Raji (cell line): Measurements from ENCODE around the gene TDRD7.

Experiments used
- POLR2A ChIP-seq: IDR thresholded peaks from 2 replicates; pipeline ENCODE4 v1.6.1; 2011; ENCODE audit warnings: low read depth, low read length, control low read depth; ENCODE audit not compliant: insufficient read depth

The TDRD7 gene

GRCh38 chr9:97384406-97385262, 27.3 kb upstream of the TDRD7 start:
- TF ChIP-seq POLR2A: no peak

GRCh38 chr9:97385626-97386264, 26.2 kb upstream of the TDRD7 start:
- no peak for TF ChIP-seq POLR2A

DNA sequence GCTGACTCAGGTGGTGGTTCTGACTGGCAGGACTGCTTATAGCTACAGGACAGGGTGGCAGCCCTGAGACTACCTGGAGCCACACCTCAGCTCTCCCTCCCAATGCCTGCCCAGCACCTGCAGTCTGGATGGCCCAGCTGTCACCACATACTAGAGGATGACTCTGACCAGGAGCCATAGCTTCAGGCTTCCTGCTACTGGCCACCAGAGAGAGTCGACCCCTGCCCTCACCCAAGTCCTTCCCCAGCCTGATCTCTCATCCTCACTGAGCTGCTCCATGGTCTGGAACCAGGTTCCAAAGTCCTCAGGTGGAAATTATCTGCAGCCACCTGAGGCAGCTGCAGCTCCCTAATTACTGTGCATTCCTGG, 25.6 kb upstream of the TDRD7 start:
- no peak for TF ChIP-seq POLR2A

- no peak for TF ChIP-seq POLR2A
Measured at GRCh38 chr9:97386733-97387503, 25.0 kb upstream of the TDRD7 start.

DNA sequence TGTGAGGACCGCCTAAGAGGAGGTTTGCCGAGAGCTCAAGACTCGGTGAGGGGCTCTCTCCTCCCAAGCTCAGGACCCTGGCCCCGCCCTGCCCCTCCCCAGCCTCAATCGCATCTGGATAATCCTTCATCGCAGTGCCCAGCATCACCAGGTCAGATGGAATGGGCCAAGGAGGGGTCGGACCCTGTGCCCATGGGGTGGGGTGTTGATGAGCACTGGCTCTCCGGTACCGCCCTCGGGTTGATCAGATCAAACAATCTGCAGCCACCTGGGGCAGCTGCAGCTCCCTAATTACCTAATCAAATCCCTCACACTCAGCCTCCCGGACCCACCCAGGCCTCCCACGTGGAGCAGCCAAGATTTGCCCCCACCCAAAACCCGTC, 24.4 kb upstream of the TDRD7 start:
- no peak for TF ChIP-seq POLR2A

- no peak for TF ChIP-seq POLR2A
Measured at GRCh38 chr9:97387936-97388684, 23.8 kb upstream of the TDRD7 start.

DNA sequence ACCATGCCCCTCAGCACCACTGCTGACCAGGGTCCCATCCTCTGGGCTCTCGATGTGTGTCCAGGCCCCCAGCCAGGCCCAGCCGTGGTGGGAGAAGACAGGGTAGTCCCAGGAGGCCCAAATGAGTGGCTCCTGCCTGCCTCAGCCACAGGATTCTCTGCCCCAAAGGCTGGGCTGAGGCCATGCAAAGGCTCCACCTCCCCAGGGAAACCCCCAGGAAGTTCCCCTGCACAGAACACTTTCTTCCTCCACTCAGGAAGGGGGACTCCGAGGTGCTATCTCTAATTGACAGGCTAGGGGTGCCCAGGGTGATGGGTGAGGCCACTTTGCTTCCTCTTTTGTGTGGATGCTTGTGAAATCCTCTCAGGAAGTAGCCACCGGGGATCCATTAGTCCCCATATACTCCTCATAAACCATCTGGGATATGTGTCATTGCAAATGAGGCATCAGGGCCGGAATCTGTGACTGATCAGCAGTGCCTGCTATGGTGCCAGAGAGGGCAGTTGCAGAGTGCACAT, 23.1 kb upstream of the TDRD7 start:
- no peak for TF ChIP-seq POLR2A

DNA sequence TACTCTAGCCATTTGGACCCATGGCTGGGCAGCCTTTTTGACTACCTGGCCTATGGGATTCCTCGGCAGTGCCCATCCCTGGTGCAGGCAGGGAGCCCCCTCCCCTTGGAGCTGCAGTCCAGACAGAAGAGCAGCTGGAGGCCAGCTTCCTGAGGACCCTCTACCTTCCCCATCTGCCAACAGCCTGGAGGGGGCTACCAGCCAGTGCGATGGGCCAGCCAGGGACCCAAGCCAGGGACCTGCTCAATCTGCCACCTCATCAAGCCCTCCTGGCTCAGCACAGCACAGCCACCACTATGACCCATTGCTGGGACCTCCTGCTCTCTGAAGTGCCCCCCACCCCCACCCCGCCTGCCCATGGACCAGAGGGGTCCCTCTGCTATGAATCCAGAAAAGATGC, 22.6 kb upstream of the TDRD7 start:
- no peak for TF ChIP-seq POLR2A

DNA sequence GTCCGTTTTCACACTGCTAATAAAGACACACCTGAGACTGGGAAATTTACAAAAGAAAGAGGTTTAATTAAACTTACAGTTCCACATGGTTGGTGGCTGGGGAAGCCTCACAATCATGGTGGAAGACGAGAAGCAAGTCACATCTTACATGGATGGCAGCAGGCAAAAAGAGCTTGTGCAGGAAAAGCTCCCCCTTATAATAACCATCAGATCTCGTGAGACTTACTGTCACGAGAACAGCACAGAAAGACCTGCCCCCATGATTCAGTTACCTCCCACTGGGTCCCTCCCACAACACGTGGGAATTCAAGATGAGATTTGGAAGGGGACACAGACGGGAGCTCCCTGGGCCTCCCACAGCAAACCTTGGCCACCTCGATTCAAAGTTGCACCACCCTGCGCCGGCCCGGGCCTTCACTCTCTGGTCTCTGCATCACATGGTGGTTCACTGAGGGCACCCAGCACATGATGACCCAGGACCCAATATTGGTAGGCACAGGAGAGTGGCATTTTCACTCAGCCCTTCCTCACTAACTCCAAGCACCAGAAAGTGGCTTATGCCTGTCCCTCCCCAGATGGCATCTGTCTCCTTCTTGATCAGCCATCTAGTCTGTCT, 21.0 kb upstream of the TDRD7 start:
- TF ChIP-seq POLR2A: no peak

DNA sequence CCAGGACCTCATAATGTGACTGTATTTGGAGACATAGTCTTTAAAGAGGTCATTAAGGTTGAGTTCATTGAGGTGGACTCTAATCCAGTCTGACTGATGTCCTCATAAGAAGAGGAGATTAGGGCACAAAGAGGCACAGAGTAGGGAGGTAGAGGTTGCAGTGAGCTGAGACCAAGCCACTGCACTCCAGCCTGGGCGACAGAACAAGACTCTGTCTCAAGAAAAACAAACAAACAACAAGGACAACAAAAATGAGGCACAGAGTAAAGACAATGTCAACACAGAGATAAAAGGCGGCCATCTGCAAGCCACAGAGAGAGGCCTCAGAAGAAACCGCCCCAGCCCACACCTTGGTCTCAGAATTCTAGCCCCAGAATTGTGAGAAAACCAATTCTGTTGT, 17.0 kb upstream of the TDRD7 start:
- TF ChIP-seq POLR2A: no peak

- TF ChIP-seq POLR2A: no peak
Measured at GRCh38 chr9:97395745-97396144, 16.2 kb upstream of the TDRD7 start.

DNA sequence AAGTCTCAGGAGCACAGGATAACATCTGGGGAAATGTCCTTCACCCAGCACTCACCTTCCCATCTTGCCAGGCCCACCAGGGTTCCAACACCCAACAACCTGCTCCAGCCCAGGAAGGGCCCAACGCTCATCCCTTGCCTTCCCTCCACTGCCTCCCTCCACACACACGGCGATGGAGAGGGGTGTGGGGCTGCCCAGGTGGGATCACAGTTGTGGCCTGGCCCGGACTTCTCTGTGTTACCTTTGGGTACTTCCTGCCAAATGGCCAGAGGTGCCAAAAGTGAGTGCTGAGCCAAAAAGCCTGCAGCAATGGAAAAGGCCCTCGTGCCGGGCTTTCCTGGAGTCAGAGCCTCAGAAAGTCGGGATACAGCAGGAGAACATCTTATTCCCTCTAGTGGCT, 15.6 kb upstream of the TDRD7 start:
- no peak for TF ChIP-seq POLR2A

- TF ChIP-seq POLR2A: no peak
Measured at GRCh38 chr9:97397220-97397619, 14.7 kb upstream of the TDRD7 start.

GRCh38 chr9:97398999-97399758, 12.7 kb upstream of the TDRD7 start:
- TF ChIP-seq POLR2A: no peak

DNA sequence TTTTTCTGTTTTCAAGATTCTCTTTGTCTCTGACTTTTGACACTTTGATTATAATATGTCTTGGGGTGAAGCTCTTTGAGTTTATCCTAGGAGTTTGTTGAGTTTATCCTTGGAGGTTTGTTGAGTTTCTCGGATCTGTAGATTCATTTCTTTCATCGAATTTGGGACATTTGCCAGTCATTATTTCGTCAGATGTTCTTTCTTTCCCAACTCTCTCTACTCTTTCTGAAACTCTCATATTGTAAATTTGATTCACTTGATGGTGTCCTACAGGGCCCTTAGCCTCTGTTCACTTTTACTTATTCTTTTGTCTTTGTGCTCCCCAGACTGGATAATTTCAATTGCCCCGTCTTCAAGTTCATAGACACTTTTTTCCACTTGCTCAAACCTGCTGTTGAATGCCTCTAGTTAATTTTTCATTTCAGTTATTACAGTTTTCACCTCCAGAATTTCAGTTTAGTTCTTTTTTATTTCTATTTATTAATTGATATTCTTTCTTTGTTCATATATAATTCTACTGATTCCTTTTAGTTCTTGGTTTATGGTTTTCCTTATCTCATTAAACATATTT, 8.1 kb upstream of the TDRD7 start:
- TF ChIP-seq POLR2A: no peak
